Measurements from ENCODE around the gene TAS2R14.

The TAS2R14 gene

DNA sequence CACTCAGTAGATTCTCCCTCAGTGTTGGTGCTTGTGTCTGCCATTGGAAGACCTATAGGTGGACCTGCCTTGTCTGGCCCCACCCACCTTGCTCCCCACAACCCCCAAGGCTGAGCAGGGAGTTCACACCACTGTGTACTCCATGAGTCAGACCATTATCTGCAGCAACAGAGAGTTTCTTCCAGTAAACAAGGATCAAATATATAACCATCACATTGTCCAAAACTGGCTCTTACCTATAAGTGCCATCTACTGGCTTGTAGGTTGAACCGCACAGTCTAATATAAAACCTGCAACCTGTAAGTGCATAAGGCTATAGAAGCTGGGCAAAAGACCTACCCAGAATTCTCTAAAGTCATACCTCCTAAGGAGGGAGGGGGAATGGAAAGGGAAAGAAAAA lies 37.6 kb downstream of the TAS2R14 start:
- no peak for DNase-seq

DNA sequence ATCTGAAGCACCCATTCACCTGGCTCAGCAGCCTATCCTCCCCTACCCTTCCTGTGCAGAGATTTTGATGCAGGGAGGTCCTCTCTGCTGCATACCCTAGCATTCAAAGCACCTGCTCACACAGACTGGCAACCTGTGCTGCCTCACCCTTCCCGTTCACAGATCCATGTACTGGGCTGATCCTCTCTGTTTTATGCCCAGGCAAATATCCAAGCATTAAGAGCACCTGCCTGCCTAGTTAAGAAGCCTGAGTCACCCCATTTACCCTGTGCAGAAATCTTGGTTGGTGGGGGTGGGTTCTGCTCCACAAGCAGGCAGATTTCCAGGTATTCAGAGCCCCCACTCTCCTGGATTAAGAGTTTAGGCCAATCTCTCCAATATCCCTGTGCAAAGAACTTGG lies 38.1 kb downstream of the TAS2R14 start:
- no peak for DNase-seq

DNA sequence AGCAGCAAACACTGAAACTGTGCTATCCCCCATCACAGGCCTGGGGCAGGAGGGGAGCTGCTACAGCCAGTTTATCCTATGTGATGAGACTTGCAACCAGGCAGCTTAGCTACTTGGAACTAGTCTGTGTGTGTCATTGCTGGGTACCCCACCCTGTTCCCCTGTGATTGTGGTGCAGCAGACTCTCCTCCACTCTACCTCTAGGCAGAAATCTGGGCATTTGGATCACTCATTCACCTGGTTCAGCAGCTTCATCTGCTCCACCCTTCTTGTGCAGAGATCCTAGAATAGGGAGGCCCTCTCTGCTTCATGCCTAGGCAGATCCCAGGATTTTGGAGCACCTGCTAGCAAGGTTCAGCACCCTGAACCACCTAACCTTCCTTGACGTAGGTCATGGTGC lies 38.5 kb downstream of the TAS2R14 start:
- DNase-seq: no peak

DNA sequence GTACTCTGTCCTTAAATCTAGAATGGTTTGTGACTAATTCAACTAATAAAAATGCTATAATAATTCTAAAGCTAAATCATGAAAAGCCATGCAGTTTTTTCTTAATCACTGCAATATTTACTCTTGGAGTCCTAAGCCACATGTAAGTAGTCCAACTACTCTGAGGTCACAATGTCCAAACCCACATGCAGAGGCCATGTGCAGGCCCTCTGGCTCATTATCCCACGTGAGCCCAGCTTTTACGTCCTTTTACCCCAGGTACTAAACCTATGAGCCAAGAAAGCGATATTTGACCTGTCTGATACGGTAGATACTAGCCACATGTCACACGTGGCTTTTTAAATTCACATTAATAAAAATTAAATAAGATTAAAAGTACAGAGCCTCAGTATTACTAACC lies 42.2 kb downstream of the TAS2R14 start:
- DNase-seq: no peak

DNA sequence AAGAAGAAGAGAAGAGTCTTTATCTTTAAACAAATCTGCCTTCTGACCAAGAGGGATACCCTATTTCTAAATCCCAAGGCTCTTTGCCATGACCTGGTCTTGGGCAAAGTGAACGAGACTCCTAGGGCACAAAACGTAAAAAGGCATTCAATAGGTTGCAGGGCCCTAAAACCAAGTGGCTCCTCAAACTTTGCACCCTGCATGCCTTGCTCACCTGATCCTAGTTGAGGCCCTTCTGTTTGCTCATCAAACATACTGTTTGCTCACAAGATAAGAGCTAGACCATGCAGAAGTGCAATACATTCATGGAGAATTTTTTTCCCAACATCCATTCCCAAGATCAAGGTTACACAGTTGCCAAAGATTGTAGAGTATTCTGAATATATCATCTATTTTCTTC lies 47.1 kb downstream of the TAS2R14 start:
- no peak for DNase-seq

DNA sequence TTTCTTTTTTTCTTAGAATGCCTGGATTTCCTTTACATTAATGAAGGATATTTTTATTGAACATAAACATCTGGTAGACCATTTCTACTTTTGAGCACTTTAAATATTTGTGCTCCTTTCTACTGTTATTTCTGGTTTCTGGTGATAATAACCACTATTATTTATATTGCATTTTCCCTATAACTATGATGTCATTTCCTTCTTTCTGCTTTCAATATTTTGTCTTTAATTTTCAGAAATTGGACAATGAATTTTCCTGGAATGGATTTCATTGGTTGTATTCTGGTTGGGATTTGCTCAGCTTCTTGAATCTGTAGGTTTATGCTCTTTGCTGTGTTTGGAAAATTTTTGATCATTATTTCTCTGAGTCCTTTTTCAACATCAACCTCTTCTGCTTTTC lies 49.8 kb downstream of the TAS2R14 start:
- no peak for DNase-seq

All from NCI-H1105 (cell line).